SU-DHL-6 (cell line): ENCODE data around the gene DISP1.

Experiments used
- EZH2phosphoT487 ChIP-seq: fragments of 200-600 bp; sonication (generic), shearing (Covaris generic); conservative IDR thresholded peaks from 2 replicates; pipeline ENCODE4 v1.6.1; 2018; ENCODE audit warnings: mild to moderate bottlenecking, antibody characterized with exemption, low read length, moderate library complexity, mixed read lengths
- TF ChIP-seq, protein P1 (sequence below): fragments of 200-600 bp; sonication (generic); IDR thresholded peaks from one replicate; pipeline ENCODE4 v1.5.1; 2017; ENCODE audit warnings: antibody characterized with exemption, mild to moderate bottlenecking, low read length, moderate library complexity; ENCODE audit not compliant: insufficient read depth, poor library complexity, severe bottlenecking

GRCh38 chr1:222772996-222773379 is 41.9 kb upstream of the DISP1 start:
- TF ChIP-seq EZH2phosphoT487, result no peak
- TF ChIP-seq, protein P1, sequence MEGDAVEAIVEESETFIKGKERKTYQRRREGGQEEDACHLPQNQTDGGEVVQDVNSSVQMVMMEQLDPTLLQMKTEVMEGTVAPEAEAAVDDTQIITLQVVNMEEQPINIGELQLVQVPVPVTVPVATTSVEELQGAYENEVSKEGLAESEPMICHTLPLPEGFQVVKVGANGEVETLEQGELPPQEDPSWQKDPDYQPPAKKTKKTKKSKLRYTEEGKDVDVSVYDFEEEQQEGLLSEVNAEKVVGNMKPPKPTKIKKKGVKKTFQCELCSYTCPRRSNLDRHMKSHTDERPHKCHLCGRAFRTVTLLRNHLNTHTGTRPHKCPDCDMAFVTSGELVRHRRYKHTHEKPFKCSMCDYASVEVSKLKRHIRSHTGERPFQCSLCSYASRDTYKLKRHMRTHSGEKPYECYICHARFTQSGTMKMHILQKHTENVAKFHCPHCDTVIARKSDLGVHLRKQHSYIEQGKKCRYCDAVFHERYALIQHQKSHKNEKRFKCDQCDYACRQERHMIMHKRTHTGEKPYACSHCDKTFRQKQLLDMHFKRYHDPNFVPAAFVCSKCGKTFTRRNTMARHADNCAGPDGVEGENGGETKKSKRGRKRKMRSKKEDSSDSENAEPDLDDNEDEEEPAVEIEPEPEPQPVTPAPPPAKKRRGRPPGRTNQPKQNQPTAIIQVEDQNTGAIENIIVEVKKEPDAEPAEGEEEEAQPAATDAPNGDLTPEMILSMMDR, result no peak
